CD4-positive, alpha-beta T cell treated with Interferon gamma for 1 hour (primary cell): ENCODE data around the gene DAD1.

Source experiments
- DNase-seq: peaks from one replicate; pipeline ENCODE4 v3.0.0-alpha.2; 2020

Gene DAD1

DNA sequence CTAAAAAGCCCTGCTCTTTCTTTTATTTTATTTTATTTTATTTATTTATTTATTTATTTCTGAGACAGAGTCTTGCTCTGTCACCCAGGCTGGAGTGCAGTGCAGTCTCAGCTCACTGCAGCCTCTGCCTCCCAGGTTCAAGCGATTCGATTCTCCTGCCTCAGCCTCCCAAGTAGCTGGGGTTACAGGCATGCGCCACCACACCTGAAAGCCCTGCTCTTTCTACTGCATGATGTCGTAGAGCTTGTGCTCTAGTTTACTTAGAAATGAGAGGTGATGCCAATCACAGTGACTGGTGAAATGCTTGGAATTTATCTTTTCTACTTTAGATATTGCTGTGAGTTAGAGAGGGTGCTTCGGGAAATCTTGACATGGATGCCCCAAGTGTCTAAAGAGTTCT is 54.5 kb downstream of the DAD1 start:
- DNase-seq, result no peak

DNA sequence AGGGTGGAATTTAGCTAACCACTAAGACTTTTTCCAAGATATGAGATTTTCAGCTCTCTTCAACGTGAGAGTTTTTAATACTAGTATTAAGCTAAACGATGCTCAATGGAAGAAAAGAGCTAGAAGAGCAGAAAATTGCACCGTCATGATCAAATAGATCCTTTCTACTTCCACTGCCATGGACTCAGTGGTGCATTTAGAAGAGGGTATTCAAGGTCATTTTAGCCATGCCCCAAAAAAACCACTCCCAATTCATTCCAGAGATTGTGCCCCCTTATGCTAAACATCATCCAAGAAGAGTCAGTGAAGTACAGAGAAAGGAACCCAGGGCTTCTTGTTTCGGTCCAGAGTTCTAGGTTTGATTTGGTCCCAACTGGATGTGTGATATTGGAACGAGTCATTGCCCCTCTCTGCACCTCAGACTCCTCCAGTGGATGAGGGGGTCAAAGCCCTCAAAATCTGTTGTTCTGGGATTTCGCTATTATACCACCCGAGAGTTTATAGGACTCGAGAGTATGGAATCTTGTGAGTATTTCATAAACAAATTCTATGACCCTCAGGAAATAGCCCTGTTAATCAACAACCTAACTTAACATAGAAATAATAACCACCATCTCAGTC is 55.2 kb downstream of the DAD1 start:
- DNase-seq, result no peak

DNA sequence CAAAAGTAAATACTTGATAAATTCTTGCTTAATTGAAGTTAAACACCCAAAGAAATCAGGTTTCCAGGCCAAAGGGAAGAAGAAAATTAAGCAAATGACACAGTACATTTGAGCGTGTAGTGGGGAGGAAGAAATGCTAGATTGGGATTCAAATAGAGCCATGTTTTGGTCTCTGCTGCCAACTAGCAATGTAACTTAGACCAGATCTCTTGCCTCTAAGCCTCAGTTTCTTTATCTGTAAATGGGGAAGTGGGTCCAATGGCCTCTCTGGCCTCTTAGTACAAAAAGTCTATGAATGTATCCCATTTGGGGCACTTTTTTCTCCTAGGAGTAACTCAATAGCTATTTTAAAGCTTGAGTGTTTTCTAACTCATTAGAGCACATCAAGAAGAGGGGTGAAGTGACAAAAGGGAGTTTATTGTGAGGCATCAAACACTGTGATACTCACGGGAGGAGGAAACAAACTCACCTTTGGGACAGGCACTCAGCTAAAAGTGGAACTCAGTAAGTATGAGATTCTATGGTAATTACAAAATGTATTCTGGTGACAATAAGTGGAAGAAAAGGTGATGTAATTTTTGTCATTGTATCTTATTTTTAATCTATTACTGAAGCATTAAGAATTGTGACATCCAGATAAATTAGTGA is 55.8 kb downstream of the DAD1 start:
- no peak for DNase-seq

DNA sequence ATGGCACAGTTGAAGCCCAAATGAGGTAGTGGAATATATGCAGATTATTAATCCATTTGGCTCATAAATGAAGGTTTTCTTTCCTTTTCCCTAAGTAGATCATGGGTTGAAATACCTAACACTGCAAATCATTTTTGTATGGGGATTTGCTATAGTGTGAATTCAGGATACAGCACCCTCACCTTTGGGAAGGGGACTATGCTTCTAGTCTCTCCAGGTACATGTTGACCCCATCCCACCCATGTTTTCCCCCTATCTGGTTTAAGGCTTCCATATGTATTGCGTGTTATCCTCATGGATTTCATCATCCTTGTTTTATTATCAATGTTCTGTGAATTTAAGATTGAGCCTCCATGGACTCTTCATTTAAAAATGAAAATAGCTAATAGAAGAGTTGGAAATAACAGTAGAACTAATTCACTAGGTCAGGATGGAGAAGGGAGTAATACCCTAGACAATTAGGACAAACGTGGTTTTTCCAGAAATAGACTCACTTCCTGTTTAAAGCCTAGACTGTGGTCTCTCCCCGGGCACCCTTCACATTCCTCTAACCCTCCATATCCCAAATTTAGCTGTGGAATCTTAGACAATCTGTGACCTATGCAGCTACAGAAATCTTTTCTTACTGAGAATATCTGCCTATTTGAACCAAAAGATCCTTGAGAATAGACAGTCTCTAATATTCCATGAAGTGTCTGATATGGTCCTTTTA is 56.5 kb downstream of the DAD1 start:
- DNase-seq, result no peak

DNA sequence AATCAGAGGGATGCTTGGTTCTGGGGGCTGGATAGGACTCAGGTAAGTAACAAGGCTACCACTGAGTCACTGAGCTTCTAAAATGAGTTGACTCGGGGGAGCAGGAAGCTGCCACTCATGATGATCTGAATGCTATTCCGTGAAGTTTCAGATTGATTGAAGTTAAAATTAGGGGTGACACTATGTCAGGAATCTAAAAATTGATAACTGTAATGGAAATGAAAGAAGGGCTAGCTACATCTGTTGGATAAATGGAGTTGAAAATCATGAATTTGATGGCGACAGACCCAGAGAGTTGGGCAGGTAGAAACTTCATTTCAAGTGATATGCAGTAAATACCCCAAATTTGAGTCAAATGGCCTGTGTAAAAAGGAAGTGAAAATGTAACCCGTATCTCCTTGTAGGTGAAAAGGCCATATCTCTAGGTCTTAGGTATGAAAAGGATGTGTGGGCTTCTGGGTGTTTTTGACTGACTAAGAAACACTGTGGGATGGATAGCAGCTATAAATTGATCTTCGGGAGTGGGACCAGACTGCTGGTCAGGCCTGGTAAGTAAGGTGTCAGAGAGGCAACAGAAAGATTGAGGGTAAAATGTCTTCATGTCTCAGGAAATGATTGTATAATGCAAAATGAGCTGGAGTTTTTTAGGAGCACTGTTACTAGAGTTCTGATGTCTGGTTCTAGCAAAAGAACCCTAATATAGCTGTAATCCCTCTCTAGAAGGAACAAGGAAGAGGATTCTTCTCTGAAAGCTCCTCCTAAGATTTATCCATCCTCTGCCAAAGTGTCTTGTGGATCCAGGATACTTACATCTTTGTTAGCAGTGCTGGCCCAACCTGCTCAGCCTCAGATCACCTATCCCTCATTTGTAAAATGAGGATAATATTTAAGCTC is 57.3 kb downstream of the DAD1 start:
- no peak for DNase-seq

DNA sequence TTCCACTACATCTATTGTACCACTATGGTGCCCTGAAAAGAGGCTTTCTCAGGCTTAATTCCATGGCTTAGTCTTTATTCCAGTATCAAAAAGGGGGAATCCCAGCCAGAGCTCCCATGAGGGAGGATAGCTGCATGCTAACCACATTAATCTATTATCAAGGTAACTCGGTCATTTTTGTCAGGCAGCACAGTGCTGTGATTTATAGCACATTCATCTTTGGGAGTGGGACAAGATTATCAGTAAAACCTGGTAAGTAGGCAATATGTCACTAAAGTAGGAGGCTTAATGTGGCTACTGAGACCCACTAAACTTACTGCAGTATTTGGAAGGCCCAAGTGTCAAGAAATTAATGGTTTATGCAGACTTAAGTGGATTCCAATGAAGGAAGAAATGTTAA is 58.9 kb downstream of the DAD1 start:
- DNase-seq, result no peak

DNA sequence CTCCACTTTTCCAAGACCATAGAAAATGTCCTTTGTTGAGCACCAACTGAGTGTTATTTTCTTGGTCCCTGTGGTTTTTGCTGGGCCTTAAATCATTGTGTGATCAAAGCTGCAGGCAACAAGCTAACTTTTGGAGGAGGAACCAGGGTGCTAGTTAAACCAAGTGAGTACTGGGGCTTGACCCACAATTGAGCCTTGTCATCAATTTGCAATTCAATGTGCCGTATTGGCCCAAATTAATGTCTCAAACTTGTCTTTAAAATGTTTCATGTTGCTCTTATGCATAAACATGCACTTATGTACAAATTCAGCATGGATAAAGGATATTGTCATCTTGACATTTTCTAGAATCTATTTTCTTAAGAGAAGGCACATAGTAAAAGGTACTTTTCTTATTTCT is 62.3 kb downstream of the DAD1 start:
- DNase-seq, result no peak

DNA sequence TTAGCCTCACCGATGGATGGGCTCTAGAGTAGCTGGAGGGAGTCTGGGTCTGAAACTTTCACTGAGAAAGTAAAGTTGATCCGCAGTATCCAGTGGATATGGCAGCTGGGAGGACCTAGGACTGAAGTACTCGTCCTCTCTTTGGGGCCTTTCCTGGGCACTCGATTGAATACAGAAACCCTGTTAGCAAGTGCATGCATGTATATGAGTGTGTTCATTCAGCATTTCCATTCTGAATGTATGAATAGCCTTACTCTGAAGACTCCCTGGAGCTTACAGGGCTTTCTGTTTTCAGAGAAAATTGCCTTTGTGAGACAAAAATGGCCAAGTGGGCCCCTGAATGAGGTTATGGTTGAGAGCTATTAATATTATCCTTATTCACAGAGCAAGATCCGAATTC is 62.8 kb downstream of the DAD1 start:
- DNase-seq, result no peak

DNA sequence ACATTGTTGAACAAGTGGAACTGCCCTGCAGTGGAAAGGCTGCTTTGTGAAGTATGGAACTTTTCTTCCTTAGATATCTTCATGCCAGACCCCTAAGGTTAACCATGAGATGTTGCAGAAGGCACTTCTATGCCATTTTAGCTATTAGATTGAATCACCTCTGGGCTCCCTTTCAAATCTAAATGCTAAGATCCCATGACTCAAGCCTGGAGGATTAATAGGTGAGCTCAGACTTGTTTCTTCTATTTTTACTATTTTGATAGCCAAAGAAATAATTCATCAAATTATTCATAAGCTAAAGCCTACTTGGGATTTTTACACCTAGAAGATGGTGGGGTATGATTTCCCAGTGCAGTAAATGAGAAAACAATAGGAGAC is 64.3 kb downstream of the DAD1 start:
- DNase-seq, result no peak

DNA sequence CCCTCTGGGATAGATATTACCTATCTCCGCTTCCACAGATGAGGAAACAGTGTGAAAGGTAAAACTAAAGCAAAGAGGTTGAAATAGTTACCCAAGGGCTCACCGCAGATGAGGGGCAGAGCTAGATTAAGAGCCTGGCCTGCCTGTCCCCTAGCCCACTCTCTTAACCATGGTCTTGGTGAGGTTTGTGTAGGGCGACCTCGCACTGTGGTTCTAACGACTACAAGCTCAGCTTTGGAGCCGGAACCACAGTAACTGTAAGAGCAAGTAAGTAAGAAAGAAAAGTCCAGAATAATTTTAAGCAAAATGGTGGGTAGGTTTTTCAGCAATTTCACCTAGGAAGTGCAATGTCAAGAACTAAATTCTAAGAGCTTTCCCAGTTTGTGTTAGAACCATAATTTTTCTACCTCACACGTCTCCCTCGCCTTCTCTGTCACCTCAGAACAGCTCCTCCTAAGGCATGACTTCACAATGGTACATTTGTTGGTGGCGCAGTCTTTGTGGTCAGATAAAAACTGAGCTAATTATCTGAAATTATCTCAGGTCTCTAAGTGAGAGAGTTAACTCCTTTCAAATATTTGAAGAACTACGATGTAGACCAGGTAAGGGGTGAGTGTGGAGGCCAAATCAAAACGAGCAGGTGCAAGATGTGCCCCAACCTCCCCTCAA is 64.8 kb downstream of the DAD1 start:
- DNase-seq, result no peak

DNA sequence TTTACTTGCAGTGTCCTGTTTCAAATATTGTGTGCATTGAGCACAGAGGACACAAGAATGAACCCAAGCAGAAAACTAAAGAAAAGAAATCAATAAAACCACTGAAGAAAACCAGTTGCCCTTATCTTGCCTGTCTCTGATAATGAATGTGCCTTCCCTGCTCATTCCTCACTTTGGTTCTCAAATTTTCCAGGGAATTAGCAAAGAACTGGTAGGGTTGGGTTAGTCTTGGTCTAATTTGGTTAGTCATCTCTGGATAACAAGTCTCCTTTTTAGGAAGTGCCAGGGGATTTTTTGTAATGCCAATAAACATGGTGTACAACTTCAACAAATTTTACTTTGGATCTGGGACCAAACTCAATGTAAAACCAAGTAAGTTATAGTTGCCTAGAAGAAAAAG is 65.7 kb downstream of the DAD1 start:
- DNase-seq, result no peak

DNA sequence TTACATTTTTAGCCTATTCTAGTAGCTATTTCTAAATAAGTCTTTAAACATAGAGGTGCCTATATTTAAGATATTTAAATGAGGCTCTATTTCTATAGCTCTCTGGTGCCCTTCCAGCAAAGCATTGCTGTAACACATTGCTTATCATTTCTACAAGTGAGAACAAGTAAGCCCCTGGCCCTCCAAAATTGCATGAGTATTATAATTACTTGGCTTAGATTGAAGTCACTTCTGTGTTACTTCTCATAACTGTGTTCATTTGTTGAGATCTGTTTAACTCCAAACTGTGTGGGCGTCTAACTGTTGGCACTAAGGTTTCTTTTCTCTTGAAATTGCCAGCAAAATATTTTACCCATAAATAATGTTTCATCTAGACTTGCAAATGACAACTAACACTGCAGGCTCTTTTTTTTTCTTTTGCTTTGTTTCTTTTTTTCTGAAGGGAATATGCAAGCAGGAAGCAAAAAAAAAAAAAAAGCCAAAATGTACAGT is 66.5 kb downstream of the DAD1 start:
- no peak for DNase-seq

DNA sequence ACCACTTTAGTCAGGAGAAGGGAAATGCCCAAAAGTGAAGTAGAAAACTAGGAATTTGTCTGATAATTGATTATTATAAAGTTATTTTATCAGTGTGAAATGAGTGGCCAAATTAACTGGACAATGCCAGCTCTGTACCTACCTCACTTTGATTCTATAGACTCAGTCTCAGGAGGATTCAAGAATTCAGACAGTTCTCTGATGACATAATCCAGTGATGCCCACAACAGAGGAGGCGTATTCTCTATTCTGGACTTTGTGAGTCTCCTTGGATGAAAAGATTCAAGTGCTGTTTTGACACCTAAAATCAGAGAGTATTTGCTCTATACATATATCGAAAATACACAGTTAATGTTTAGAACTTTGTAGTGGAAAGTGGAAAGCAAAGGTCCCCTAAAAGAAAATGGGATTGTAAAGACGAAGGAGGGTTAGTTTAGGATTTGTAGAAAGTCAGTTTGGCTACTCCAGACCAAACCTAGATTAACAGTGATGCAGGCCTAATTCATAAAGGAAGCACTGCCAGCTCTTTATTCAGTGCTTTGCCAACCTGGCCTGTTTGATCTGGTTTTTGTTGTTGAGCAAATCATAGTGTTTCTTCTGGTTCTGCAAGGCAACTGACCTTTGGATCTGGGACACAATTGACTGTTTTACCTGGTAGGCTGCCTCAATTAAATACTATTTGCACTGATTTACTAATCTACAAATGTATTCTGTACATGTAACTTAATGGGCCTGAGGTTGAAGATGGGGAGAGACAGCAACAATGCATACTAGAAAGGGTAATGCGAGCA is 67.4 kb downstream of the DAD1 start:
- no peak for DNase-seq

DNA sequence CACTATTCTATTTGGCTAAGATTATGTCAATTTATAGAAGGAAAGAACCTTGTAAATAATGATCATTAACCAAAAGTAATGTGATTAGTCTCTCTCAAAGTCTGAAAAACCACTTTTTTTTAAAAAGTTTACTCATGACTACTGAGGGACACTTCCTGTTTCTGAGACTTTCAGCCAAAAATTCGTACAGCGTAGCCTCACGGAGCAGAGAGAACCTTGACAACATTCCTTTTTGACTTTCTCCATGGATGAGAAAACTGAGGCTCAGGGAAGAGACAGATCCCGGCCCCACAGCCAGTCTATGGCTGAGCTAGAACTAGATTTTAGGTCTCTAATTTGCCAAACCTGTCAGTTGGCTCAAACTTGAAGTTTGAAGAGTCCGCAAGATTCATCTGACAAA is 68.2 kb downstream of the DAD1 start:
- DNase-seq, result no peak

DNA sequence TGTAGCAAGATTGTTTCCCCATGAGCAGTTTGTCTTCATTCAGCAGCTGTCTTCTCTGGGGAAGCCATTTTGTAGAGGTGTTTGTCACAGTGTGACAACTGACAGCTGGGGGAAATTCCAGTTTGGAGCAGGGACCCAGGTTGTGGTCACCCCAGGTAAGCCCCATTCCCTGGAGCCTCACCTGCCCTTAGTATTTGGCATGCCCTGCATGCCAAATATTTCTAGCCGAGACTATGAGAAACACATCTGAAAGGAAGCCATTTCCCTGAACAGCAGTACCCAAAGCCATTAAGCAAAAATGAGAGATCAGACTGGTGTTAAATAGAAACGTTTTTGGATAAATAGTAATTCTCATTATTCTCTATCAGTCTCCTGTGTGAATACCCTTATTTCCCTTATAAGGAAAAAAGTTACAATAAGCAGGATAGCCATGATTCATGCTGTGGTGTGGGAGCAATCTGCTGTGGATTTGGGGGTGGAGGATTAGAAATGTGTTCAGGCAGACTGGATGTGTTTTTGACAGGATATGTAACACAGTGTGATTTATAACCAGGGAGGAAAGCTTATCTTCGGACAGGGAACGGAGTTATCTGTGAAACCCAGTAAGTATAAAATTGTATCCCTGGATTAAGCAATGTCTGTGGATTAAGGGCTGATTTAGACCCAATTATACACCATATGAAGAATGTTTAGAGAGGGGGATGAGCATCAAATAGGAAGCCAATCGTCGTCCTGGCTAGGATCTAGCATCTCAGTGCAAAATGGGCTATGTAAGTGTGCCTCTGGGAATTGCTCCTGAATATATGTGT is 68.9 kb downstream of the DAD1 start:
- DNase-seq, result no peak

DNA sequence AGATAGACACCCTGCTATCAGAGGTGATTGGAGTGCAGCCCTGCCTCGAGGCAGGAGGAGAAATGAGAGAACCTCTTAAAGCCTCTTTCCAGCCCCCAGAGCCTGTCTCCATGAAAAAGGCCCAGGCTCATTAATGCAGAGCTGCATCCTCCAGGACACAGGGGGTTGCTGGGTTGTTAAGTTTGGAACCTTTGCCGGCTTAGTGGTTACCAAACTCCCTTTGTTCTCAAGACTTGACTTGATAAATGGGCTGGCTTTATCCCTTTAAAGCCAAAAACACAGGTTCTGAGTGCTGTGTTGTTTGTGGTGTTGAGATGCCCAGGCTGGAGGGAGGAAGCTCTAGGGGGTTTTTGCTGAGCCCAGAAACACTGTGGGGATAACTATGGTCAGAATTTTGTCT is 71.0 kb downstream of the DAD1 start:
- no peak for DNase-seq

DNA sequence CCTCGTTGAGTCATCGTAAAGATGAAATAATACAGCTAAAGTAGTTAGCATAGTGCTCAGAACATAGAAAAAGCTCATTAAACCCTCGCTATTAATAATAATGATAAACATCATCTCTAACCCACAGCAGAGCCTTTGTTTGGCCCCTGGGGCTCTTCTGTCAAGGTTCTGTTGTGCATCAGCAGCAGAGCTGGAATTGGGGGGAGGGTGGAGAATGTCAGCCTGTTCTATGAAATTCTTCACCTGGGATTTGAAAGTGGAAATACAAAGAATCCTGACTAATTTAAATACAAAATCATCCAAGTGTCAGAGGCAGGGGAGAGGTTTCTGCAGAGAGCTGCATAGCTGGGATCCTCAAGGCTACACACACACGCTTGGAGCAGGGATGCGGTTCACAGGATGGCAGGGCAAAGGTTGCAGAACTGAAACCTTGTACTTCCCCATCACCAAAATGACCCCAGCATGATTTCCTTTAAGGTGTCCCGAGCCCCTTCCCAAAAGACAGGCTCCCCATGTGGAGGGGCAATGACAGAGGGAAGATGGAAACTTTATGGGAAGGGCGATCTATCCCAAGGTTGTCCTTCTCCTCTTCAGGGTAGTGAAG is 71.8 kb downstream of the DAD1 start:
- no peak for DNase-seq

DNA sequence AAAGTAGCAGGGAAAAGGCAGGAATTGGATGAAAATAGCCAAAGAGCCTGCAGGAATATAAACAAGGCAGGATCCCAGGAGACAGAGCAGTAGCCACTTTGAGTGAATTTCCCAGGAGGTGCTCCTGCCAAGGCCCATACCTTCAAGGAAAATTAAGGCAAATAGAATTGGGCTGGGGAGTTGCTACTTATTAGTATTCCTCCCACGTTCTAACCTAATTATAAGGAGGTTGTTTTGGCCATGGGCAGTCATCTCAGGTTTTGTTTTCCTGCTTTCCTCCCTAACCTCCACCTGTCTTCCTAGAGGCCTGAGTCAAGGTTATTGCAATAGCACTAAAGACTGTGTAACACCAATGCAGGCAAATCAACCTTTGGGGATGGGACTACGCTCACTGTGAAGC is 73.1 kb downstream of the DAD1 start:
- DNase-seq, result no peak
